GM19397 (cell line): Measurements from ENCODE around the gene PROS1.
"Not testable (repeated sequence)": the region's sequence is repeated elsewhere in the genome, so short reads cannot be mapped to it uniquely, and the experiment has no call there.

Experiments
- ATAC-seq: cut with Tn5 transposase; IDR thresholded peaks from one replicate; pipeline ENCODE4 v1.9.1; 2021; ENCODE audit warnings: mild to moderate bottlenecking, moderate library complexity; ENCODE audit not compliant: unreplicated experiment

PROS1 gene

GRCh38 chr3:93878250-93879017 lies 95.3 kb downstream of the PROS1 start:
- not testable (repeated sequence) for ATAC-seq

- not testable (repeated sequence) for ATAC-seq
Observed at GRCh38 chr3:93877427-93877826, 96.3 kb downstream of the PROS1 start.

- not testable (repeated sequence) for ATAC-seq
Observed at GRCh38 chr3:93873412-93873811, 100.3 kb downstream of the PROS1 start.

- no peak for ATAC-seq
Observed at GRCh38 chr3:93867425-93867824, 106.3 kb downstream of the PROS1 start.

- no peak for ATAC-seq
Observed at GRCh38 chr3:93861017-93861416, 112.7 kb downstream of the PROS1 start.

- ATAC-seq: no peak
Observed at GRCh38 chr3:93855401-93855800, 118.3 kb downstream of the PROS1 start.

- not testable (repeated sequence) for ATAC-seq
Observed at GRCh38 chr3:93852228-93852627, 121.5 kb downstream of the PROS1 start.

- ATAC-seq: no peak
Observed at GRCh38 chr3:93843981-93844380, 129.7 kb downstream of the PROS1 start.

GRCh38 chr3:93839193-93839592 lies 134.5 kb downstream of the PROS1 start:
- ATAC-seq: not testable (repeated sequence)
